GM18499 (cell line): ENCODE measurements around the gene SLC26A2.

Experiments
- ATAC-seq: cut with Tn5 transposase; IDR thresholded peaks from one replicate; pipeline ENCODE4 v1.9.1; 2021; ENCODE audit warnings: moderate number of reproducible peaks; ENCODE audit not compliant: insufficient read depth, unreplicated experiment

The SLC26A2 gene

DNA sequence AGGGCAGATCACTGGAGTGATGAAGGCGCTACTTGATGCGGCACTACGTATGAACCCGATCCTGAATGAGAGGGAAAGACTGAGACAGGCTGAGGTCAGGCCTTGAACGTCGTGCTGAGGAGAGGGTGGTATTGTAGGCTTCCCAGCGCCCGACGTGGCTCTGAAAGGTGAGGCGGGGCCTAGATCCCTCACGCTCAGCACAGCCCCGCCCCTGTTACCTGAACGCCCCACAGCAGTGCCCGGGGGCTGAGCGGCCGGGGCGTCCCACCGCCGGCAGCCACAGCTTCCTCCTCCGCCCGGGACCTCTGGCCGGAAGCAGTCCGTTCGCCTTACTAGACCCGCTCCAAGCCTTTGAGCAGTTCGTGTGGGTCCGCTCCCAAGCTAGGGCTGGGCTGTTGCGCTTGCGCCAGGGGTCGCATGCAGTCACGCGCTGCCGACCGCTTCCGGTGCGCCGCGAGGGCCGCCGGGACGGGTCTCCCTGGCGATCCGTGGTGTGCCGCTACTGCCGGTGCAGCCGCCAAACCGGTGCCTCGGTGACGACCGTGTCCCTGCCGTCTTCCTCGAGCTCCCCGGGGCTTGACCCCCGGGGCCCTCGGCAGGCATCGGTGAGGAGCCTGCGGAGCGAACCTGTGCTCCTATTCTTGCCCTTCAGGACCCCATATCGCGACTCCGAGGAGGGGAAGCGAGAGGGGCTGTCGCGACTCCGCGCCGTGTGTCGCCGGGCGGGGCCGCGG, 39.9 kb downstream of the SLC26A2 start, which contains the start of the genes HMGXB3 and TIGD6:
TSS of gene HMGXB3 (plus strand) at position 484 of the 734 bp plus-strand sequence. CDS start 4,114 bp downstream, outside the sequence.
TSS of gene TIGD6 (minus strand) at position 399 of the 734 bp plus-strand sequence. CDS start 4,306 bp downstream, outside the sequence.
- peak; percentile 58 for ATAC-seq

DNA sequence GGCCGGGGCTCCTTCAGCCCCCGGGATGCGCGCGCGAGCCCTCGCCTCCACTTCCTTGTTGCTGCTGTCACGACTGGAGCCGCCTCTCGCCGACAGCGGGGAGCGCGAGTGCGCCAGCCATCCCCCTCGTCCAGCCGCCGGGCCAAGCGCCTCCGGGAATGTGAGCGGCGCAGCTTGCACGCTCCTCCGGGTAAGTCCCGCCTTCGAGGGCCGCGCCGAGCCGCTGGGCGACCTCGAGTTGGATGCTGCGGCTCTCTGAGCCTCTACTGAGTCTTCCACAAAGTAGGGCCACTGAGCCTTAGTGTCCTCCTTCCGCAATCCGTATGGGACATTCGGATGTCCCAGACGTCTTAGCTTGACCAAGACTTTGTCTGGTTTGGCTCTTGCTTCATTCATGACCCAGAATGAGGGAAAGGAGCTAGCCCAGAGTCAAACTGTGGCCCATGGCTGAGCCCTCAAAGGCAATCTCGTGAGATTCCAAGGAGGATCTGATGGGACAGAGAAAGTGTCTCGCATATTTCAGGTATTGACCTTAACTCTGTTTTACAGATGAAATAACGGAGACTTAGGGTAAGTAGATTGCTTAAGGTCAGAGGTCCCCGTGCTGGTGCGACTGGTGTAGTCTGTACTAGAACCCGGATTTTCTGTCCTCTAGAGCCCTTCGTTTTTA, 40.6 kb downstream of the SLC26A2 start:
- no peak for ATAC-seq

DNA sequence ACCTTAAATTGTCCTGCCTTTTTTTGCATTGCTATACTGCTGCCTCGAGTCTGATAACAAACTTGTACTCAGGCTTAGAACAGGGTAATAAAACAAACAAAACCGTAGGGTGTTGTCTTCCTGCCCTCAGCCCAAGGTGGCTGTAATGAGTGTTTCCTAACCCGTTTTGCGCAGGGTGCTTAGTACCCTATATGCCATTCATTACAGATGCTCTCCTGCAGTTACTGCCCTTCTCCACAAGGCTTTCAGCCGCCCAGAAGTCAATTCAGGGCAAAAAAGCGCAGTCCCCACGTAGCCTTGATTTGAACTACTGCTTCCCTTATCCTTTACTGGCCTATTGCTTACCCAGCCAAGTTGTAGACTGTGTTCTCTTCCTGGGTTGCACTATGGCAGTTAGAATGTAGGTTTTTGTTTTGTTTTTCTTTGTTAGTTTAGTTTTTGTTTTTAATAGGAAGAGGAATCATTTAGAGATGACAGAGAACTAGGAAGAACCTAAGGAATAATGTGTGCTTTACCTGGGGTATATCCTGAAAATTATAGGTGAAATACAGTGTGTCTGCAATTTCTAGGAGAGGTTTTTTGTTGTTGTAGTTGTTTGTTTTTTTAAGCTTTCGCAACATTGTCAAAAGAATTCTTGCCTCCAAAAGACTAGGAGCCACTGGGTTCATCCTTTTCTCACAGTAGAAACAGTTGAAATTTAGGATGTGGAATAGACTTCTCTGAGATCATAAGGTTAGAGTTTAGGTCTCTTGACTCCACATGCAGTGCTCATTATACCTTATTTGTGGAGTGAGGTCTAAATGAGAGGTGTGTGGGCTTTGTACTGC, 41.3 kb downstream of the SLC26A2 start:
- ATAC-seq: peak; percentile 48

GRCh38 chr5:150006318-150006717, 45.8 kb downstream of the SLC26A2 start:
- no peak for ATAC-seq

- ATAC-seq: no peak
Measured at GRCh38 chr5:150007050-150007449, 46.5 kb downstream of the SLC26A2 start.

DNA sequence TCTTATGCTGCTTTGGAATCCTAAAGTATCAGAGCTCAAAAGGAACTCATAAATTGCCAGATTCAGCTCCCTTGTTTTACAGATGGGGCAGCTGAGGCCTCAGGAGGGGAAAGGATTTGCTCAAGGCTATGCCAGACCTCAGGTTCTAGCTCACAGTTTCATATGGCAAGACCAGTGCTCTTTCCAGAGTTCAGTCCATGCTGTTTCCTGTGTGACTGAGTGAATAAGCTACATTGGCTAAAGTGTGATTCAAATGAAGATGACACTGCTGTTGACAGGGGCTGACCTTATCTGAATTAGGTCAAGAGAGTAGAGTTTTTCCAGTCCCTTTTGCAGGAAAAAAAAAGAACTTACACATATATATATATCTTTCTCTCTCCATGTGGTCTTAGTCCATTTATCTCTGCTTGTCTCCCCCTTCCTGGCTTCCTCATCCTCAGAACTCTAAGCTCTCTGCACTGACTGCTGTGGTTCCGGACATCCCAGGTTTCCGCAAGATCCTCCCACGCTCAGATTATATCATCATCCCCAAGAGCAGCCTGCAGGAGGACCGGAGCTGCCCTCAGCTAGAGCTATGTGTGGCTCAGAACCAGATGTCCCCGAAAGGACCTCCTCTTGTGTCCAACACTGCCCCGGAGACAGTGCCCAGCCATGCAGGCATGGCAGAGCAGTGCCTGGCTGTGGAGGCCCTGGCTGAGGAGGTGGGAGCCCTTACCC, 49.3 kb downstream of the SLC26A2 start:
- no peak for ATAC-seq

DNA sequence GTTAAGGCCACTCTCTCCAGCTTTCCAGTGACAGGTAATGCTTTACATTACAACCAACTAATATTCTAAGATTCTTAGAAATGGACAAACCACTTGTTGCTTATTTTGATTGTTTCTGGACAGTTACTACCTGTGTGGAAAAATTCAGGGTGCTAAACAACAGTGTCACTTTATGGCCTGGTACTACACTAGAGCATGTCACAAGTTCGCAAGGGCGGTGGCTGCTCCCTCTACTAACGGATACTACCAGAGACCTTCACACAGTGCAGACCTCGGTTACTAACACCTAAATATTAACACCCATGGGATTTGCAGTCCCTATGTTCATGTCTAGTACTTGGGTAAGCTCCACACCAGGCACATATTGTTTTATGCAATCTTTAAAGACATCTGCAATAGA, 53.4 kb downstream of the SLC26A2 start:
- no peak for ATAC-seq

DNA sequence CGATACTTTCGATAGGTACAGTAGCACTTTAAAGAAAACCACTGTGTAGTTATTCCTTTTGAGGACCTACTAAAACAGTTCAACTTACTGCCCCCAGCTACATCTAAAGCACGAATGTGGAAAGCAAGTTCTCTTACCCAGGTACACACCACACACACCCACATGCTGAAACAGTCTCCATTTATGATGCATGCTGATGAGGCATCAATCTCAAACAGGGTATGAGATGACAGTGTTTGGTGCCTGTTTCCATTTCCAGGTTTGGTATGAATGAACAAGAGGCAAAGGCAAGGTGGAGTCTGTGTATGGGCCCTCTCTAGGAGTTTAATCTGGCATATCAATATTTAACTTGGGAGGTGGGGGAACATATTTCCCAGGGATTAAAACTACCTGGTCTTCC, 53.9 kb downstream of the SLC26A2 start:
- no peak for ATAC-seq

DNA sequence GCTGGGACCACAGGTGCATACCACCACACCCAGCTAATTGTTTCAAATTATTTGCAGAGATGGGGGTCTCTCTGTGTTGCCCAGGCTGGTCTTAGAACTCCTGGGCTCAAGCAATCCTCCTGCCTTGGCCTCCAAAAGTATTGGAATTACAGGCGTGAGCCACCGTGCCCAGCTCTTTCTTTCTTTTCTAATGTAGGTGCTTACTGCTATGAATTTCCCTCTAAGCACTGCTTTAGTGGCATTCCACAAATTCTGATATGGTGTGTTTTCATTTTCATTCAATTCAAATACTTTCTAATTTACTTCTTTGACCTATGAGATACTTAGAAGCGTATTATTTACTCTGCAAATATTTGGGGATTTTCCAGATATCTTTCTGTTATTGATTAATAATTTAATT, 54.9 kb downstream of the SLC26A2 start:
- ATAC-seq: no peak

DNA sequence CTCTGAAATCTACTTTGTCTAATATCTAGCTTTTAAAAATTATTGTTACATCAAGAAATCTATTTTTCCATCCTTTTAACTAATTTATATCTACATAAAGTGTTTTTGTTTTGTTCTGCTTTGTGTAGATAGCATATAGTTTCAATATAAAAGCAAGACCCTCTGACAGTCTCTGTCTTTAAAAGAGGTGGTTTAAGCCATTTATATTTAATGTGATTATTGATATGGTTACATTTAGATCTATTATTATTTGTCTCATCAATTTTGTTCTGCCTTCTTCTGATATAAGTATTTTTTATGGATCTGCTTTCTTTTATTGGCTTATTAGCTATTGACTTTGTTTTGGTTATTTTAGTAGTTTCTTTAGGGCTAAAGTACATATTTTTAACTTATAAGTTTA, 56.0 kb downstream of the SLC26A2 start:
- no peak for ATAC-seq

DNA sequence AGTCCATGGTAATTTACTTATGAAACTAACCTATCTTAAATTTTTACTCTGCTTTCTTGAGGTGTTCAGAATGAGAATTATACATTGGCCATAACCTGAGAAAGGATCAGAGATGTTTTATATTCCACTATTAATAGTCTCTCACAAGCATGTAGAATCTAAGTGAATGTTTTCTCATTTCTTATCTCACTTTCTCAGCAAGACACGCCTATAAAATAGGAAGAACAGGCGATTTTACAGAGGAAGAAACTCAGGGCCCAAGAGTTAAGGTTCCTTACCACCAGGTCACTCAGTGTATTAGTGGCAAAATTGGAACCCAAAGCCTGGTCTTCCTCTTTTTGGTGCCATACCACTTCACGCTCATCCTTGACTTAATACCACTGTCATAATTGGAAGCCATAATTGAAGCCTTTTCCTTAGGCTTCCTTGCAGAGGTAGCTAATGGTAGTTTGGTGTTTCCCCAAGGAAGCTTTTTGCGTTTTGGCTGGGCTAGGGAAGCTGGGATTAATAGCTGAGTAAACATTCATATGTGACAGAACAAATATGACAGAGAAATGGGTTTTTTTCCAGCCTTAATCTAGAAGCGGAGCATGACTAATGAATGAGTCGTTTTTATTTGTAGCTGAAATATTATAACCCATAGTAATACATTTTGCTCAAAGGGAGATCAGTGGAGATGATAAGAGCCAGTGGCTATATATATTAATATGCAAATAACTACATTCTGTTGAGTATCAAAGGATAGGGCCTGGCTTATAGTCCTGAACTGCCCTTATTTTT, 56.9 kb downstream of the SLC26A2 start:
- no peak for ATAC-seq

DNA sequence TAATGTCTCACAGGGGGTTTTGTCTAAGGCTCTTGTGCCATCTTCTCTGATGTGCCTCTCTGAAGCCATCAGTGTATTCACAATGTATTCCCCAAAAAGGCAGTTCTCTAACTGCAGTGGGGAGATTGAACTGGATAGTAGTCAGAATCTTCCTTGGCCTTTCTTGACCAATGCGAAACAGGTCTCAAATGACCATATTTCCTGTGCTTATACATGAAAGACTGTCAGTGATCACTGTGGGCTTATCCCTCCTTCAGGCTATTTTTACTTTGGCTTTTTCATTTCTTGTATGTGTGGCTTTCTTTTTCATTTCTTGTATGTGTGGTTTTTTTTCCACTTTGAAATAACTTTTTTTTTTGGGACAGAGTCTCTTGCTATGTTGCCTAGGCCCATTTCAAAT, 59.7 kb downstream of the SLC26A2 start:
- ATAC-seq: no peak

DNA sequence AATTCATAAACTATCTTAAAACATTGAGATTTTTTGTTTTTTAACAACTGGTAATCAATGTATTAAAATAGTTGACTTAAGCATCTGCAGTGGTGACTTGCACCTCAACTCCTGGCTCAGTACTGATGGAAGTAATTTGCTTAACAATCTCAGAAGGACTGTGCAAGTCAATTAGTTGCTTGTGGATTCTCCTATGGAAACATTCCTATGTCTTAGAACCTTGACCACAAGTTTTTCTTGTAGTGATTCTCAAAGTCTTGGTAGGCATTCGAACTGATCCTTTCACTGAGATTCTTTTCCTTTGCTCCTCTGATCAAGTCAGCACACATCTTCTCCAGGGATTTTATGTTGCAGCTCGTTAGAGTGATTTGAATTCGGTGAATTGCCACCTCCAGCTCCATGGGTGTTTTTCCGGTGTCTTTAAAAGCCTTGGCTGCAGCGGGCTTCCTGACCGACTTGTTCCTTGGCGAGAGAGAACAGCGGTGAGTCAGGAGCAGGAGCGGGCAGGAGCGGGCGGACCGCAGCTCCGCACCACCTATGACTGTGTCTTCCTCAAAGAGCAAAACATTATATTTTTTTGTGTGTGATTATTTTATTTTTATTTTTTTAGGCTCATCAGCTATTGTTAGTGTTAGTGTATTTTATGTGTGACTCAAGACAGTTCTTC, 61.1 kb downstream of the SLC26A2 start:
- ATAC-seq: no peak

DNA sequence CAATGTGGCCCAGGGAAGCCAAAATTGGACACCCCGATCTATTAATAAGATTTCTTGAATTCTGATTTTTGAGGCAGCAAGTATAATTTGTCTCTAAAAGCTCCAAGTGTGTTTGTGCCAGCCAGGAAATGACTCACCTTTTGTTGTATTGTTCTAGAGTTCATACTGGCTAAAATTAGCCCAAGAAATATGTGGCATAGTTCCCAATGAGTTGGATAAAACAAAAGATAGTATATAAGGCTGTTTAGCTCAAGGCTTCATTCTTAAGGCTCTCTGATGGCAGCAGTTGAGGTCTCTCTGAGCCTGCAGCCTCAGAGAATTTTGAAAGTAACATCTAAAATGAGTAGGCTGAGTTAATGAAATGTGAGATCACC, 61.6 kb downstream of the SLC26A2 start:
- no peak for ATAC-seq

- no peak for ATAC-seq
Measured at GRCh38 chr5:150022681-150023080, 62.1 kb downstream of the SLC26A2 start.

- no peak for ATAC-seq
Measured at GRCh38 chr5:150023136-150023535, 62.6 kb downstream of the SLC26A2 start.

GRCh38 chr5:150024346-150024984, 63.9 kb downstream of the SLC26A2 start:
- ATAC-seq: no peak

DNA sequence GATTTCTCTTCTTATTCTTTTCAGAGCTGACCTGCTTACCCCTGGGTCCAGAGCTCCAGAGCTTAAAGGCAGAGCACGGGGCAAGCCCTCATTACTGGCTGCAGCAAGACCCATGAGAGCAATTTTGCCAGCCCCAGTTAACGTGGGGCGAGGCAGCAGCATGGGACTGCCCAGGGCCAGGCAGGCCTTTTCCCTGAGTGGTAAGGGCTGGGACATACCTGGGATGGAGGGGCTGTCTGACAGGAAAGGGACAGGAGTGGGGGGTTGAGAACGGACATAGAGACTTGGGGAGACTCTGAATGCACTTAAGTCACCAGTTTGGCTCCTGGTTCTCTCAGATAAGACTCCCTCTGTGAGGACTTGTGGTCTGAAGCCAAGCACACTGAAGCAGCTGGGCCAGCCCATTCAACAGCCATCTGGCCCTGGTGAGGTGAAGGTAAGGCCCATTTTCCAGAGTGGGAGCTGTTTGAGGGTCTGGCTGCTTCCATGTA, 66.2 kb downstream of the SLC26A2 start:
- no peak for ATAC-seq
